DND-41 (cell line): ENCODE data around the gene FSTL1.

Experiments used
- ATAC-seq: fragments of 200-7000 bp; cut with Tn5 transposase; 3 replicates; pipeline ENCODE4 v1.9.1; 2021; ENCODE audit warnings: low read depth; ENCODE audit not compliant: insufficient read depth
- DNase-seq: peaks from one replicate; pipeline ENCODE4 v3.0.0-alpha.2; 2020
- H2AFZ ChIP-seq: 2 replicates; pipeline ENCODE4 v1.6.0; 2012; ENCODE audit warnings: low read depth, low read length
- H3K27ac ChIP-seq: 2 replicates; pipeline ENCODE4 v1.5.1; 2012; ENCODE audit warnings: low read length, inconsistent platforms
- H3K27me3 ChIP-seq: fragments of 200-600 bp; sonication (generic); 2 replicates; pipeline ENCODE4 v1.6.0; 2012; ENCODE audit warnings: low read length, mild to moderate bottlenecking, inconsistent platforms; ENCODE audit not compliant: insufficient read depth, poor library complexity
- H3K36me3 ChIP-seq: 2 replicates; pipeline ENCODE4 v1.5.1; 2012; ENCODE audit warnings: low read length, inconsistent platforms; ENCODE audit not compliant: insufficient read depth
- H3K4me1 ChIP-seq: 2 replicates; pipeline ENCODE4 v1.5.1; 2012; ENCODE audit warnings: mild to moderate bottlenecking, low read length; ENCODE audit not compliant: insufficient read depth
- H3K4me2 ChIP-seq: 2 replicates; pipeline ENCODE4 v1.6.0; 2012; ENCODE audit warnings: mild to moderate bottlenecking, moderate library complexity, low read length, inconsistent platforms; ENCODE audit not compliant: insufficient read depth
- H3K4me3 ChIP-seq, 2 experiments: fragments of 200-600 bp in 1 of 2; shearing (Covaris generic) in 1 of 2; 2 replicates each; pipeline ENCODE4 v1.5.1; 2012 to 2016; ENCODE audit warnings: inconsistent platforms in 2 of 2, low read length in 2 of 2, mild to moderate bottlenecking in 2 of 2, low read depth in 1 of 2, moderate library complexity in 1 of 2
- H3K79me2 ChIP-seq: 2 replicates; pipeline ENCODE4 v1.6.0; 2012; ENCODE audit warnings: low read length, inconsistent platforms; ENCODE audit not compliant: insufficient read depth
- H3K9ac ChIP-seq: 2 replicates; pipeline ENCODE4 v1.6.0; 2012; ENCODE audit warnings: low read depth, mild to moderate bottlenecking, inconsistent platforms, low read length, moderate library complexity
- H3K9me3 ChIP-seq: 2 replicates; pipeline ENCODE4 v1.5.1; 2012; ENCODE audit warnings: low read length, moderate library complexity, mild to moderate bottlenecking, inconsistent platforms; ENCODE audit not compliant: insufficient read depth, severe bottlenecking
- H4K20me1 ChIP-seq: 2 replicates; pipeline ENCODE4 v1.6.0; 2012; ENCODE audit warnings: low read length; ENCODE audit not compliant: insufficient read depth
- EZH2 ChIP-seq: IDR thresholded peaks from 3 replicates; pipeline ENCODE4 v1.6.1; 2012; ENCODE audit warnings: borderline replicate concordance, low read depth, mild to moderate bottlenecking, moderate library complexity, low read length, inconsistent platforms; ENCODE audit not compliant: severe bottlenecking
- TF ChIP-seq, protein P1 (sequence below): IDR thresholded peaks from 2 replicates; pipeline ENCODE4 v1.5.1; 2012; ENCODE audit warnings: borderline replicate concordance, low read length, moderate library complexity, mild to moderate bottlenecking; ENCODE audit not compliant: poor library complexity, severe bottlenecking; ENCODE audit errors: extremely low read depth

FSTL1 gene

DNA sequence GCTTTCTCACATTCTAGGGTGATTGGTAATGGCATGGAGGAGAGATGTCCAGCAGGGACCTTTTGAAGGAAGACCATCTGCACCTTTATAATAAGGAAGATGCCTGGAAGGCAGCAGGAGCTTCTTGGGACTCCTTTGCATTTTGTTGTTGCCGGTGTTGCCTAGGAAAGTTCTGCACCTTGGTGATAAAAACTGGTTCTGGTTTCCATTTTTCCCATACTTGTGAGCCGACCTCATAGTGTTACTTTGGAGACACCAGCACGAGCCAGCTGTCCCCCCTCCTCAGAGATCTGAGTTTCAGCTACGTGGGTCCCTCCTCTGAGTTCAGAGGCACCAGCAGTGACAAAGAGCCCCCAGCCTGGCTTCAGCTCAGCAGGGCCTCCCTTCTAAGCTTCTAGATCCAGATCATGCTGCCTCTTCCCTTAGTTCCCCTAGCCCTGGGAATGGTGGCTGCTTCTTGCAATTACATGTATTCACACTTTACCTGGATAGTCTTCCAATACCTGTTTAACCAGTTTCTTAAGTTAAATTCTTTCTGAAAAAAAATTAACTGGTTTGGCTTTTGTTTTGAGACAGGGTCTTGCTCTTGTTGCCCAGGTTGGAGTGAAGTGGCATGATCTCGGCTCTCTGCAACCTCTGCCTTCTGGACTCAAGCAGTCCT, 18.0 kb upstream of the FSTL1 start:
- H3K9ac ChIP-seq = no peak overlapping the region
- no peak for TF ChIP-seq EZH2
- TF ChIP-seq, protein P1, sequence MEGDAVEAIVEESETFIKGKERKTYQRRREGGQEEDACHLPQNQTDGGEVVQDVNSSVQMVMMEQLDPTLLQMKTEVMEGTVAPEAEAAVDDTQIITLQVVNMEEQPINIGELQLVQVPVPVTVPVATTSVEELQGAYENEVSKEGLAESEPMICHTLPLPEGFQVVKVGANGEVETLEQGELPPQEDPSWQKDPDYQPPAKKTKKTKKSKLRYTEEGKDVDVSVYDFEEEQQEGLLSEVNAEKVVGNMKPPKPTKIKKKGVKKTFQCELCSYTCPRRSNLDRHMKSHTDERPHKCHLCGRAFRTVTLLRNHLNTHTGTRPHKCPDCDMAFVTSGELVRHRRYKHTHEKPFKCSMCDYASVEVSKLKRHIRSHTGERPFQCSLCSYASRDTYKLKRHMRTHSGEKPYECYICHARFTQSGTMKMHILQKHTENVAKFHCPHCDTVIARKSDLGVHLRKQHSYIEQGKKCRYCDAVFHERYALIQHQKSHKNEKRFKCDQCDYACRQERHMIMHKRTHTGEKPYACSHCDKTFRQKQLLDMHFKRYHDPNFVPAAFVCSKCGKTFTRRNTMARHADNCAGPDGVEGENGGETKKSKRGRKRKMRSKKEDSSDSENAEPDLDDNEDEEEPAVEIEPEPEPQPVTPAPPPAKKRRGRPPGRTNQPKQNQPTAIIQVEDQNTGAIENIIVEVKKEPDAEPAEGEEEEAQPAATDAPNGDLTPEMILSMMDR = no peak
- no peak overlapping the region for H2AFZ ChIP-seq
- ATAC-seq (no peak), DNase-seq (no peak)
- H3K27me3 ChIP-seq = peaks cover 9% of the 10 kb centered on the region
- no peaks in the 10 kb centered on the region for H4K20me1 ChIP-seq
- no peaks in the 10 kb centered on the region for H3K9me3 ChIP-seq
- no peaks in the 10 kb centered on the region for H3K4me1 ChIP-seq
- no peak overlapping the region for H3K4me3 ChIP-seq
- H3K79me2 ChIP-seq = no peaks in the 10 kb centered on the region
- no peak overlapping the region for H3K4me2 ChIP-seq
- H3K36me3 ChIP-seq = no peaks in the 10 kb centered on the region
- H3K27ac ChIP-seq = no peak overlapping the region

DNA sequence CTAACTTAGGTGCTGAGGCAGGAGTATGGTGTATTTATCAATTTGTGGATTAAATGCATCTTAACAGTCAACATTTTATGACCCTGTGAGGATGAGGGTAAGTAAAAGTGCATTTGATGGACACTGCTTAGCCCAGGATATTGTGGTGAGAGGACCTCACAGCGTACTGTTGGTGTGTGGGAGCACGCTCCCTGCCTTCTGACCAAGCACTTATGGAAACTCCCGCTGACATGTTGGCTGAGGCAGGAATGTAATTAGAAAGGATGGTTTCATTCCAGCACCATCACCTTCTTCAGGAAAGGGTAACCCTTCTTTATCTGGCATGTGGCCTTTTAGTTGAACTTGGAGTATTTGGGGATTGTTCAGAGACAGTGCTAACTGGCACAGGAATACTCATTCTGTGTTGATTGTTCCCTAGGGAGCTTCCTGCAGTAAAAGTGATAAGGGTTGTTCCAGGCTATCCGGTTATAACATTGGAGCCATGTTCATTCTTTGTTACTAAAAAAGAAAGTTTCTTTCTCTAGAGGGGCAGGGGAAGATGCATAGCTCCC, 11.7 kb upstream of the FSTL1 start:
- no peak for DNase-seq

GRCh38 chr3:120461416-120461815, 10.6 kb upstream of the FSTL1 start:
- no peak overlapping the region for H2AFZ ChIP-seq
- no peak for DNase-seq
- H3K4me2 ChIP-seq = no peak overlapping the region
- H4K20me1 ChIP-seq = no peaks in the 10 kb centered on the region
- no peak overlapping the region for H3K4me3 ChIP-seq
- H3K9me3 ChIP-seq = no peaks in the 10 kb centered on the region
- no peak overlapping the region for H3K9ac ChIP-seq
- H3K79me2 ChIP-seq = no peaks in the 10 kb centered on the region
- 0 out of 2 replicates have a peak, but pooled peaks cover 3% of the 10 kb centered on the region for H3K4me1 ChIP-seq
- H3K36me3 ChIP-seq = no peaks in the 10 kb centered on the region
- H3K27me3 ChIP-seq = no peaks in the 10 kb centered on the region
- ATAC-seq = no peak
- H3K27ac ChIP-seq = no peak overlapping the region
- TF ChIP-seq, protein P1 = no peak
- TF ChIP-seq EZH2 = no peak

More for the DNA sequence above, 11.7 kb upstream of the FSTL1 start:
- Histone ChIP-seq H3K9me3 (no peaks in the 10 kb centered on the region), H3K9ac (no peak overlapping the region), H4K20me1 (no peaks in the 10 kb centered on the region), H3K4me1 (0 out of 2 replicates have a peak, but pooled peaks cover 3% of the 10 kb centered on the region), H3K27me3 (no peaks in the 10 kb centered on the region), H2AFZ (no peak overlapping the region), H3K4me3 (no peak overlapping the region), H3K79me2 (no peaks in the 10 kb centered on the region), H3K36me3 (no peaks in the 10 kb centered on the region), H3K4me2 (no peak overlapping the region), H3K27ac (no peak overlapping the region)
- no peak for ATAC-seq
- TF ChIP-seq, protein P1 = no peak
- TF ChIP-seq EZH2 = no peak
